Activated T-cell treated with anti-CD3 and anti-CD28 coated beads, Interleukin-2, amount 50 U/mL, for 48 hours (primary cell): ENCODE results near the gene OIP5.
"Not testable (repeated sequence)": the region's sequence is repeated elsewhere in the genome, so short reads cannot be mapped to it uniquely, and the experiment has no call there.

Experiments
- DNase-seq, 2 experiments: peaks; one replicate each; pipeline ENCODE4 v3.0.0-alpha.2; 2020

Gene OIP5

GRCh38 chr15:41301139-41301538, 31.3 kb downstream of the OIP5 start:
- not testable (repeated sequence) for DNase-seq

GRCh38 chr15:41292521-41292920, 39.9 kb downstream of the OIP5 start:
- DNase-seq: no peak

- no peak for DNase-seq
These were observed 41.2 kb downstream of the OIP5 start for GRCh38 chr15:41291065-41291631.

GRCh38 chr15:41289953-41290352, 42.4 kb downstream of the OIP5 start:
- DNase-seq: no peak

- no peak for DNase-seq
These were observed 43.9 kb downstream of the OIP5 start for GRCh38 chr15:41288464-41288863.

- no peak for DNase-seq
These were observed 45.6 kb downstream of the OIP5 start for GRCh38 chr15:41286665-41287333.

GRCh38 chr15:41285285-41285684, 47.1 kb downstream of the OIP5 start:
- DNase-seq: peak in 1 of 2 experiments; percentile 28

- no peak for DNase-seq
These were observed 47.8 kb downstream of the OIP5 start for GRCh38 chr15:41284427-41285177.

GRCh38 chr15:41283653-41284426, 48.6 kb downstream of the OIP5 start:
- DNase-seq: peak; percentile 98 to 99

GRCh38 chr15:41282980-41283652, 49.3 kb downstream of the OIP5 start:
- not testable (repeated sequence) for DNase-seq

GRCh38 chr15:41282436-41282835, 50.0 kb downstream of the OIP5 start:
- not testable (repeated sequence) for DNase-seq

- no peak for DNase-seq
These were observed 51.2 kb downstream of the OIP5 start for GRCh38 chr15:41281236-41281635.

GRCh38 chr15:41279535-41280283, 52.7 kb downstream of the OIP5 start:
- DNase-seq: no peak

- no peak for DNase-seq
These were observed 54.1 kb downstream of the OIP5 start for GRCh38 chr15:41278319-41278718.

- DNase-seq: no peak
These were observed 55.6 kb downstream of the OIP5 start for GRCh38 chr15:41276831-41277230.

GRCh38 chr15:41269887-41270286, 62.5 kb downstream of the OIP5 start:
- no peak for DNase-seq

GRCh38 chr15:41263891-41264351, 68.5 kb downstream of the OIP5 start:
- DNase-seq: no peak

- DNase-seq: no peak
These were observed 69.8 kb downstream of the OIP5 start for GRCh38 chr15:41262571-41262970.

- DNase-seq: not testable (repeated sequence)
These were observed 71.5 kb downstream of the OIP5 start for GRCh38 chr15:41260924-41261323.

GRCh38 chr15:41259546-41260189, 72.7 kb downstream of the OIP5 start:
- DNase-seq: no peak
